Keratinocyte (primary cell): Measurements from ENCODE around the gene CLSTN1. TPM values are rescaled to one million over a fixed set of nuclear protein-coding genes. Genes with fewer than 3 reads are reported as not detected.

Source experiments
- DNase-seq: peaks from one replicate; pipeline ENCODE4 v3.0.0-alpha.2; 2011; ENCODE audit warnings: low read depth, missing footprints, low spot score
- FAIRE-seq: peaks from 2 replicates; lab custom pipeline; 2011; peaks lifted over from hg19 to GRCh38; lab: Jason Lieb, UNC
- H2AFZ ChIP-seq: 2 replicates; pipeline ENCODE4 v1.6.0; 2012; ENCODE audit warnings: low read length, control low read depth, inconsistent platforms; ENCODE audit not compliant: control insufficient read depth
- H3K27ac ChIP-seq: 2 replicates; pipeline ENCODE4 v1.5.1; 2011; ENCODE audit warnings: low read length; ENCODE audit not compliant: control insufficient read depth, insufficient read depth
- H3K27me3 ChIP-seq: 3 replicates; pipeline ENCODE4 v1.6.0; 2011; ENCODE audit warnings: low read length; ENCODE audit not compliant: control insufficient read depth, insufficient read depth; ENCODE audit errors: extremely low read depth
- H3K36me3 ChIP-seq, 2 experiments: 2 replicates in 1 of 2; 3 replicates in 1 of 2; pipeline ENCODE4 v1.5.1; 2011; ENCODE audit warnings: low read length in 2 of 2, mild to moderate bottlenecking in 1 of 2; ENCODE audit not compliant: control insufficient read depth in 2 of 2, insufficient read depth in 2 of 2; ENCODE audit errors: extremely low read depth in 1 of 2
- H3K4me1 ChIP-seq: 3 replicates; pipeline ENCODE4 v1.5.1; 2011; ENCODE audit warnings: low read length; ENCODE audit not compliant: control insufficient read depth, insufficient read depth; ENCODE audit errors: extremely low read depth
- H3K4me2 ChIP-seq: 3 replicates; pipeline ENCODE4 v1.6.0; 2011; ENCODE audit warnings: low read depth, low read length; ENCODE audit not compliant: control insufficient read depth, insufficient read depth; ENCODE audit errors: extremely low read depth
- H3K4me3 ChIP-seq, 3 experiments: fragments of 200-600 bp in 1 of 3; sonication (generic) in 1 of 3; 2 replicates in 2 of 3; 3 replicates in 1 of 3; pipeline ENCODE4 v1.5.1; 2011 to 2016; ENCODE audit warnings: low read length in 3 of 3, mild to moderate bottlenecking in 3 of 3, control low read depth in 2 of 3, inconsistent platforms in 1 of 3, low read depth in 1 of 3, mixed read lengths in 1 of 3, mixed run types in 1 of 3, moderate library complexity in 1 of 3; ENCODE audit not compliant: control insufficient read depth in 2 of 3, insufficient read depth in 2 of 3; ENCODE audit errors: extremely low read depth in 1 of 3
- H3K79me2 ChIP-seq: 2 replicates; pipeline ENCODE4 v1.6.0; 2012; ENCODE audit warnings: low read length; ENCODE audit not compliant: control insufficient read depth, insufficient read depth
- H3K9ac ChIP-seq: 3 replicates; pipeline ENCODE4 v1.6.0; 2011; ENCODE audit warnings: low read length; ENCODE audit not compliant: control insufficient read depth, insufficient read depth; ENCODE audit errors: extremely low read depth
- H3K9me1 ChIP-seq: 3 replicates; pipeline ENCODE4 v1.6.0; 2011; ENCODE audit warnings: low read length; ENCODE audit not compliant: control insufficient read depth, insufficient read depth; ENCODE audit errors: extremely low read depth
- H3K9me3 ChIP-seq: 2 replicates; pipeline ENCODE4 v1.5.1; 2012; ENCODE audit warnings: low read depth, low read length; ENCODE audit not compliant: control insufficient read depth
- H4K20me1 ChIP-seq: 3 replicates; pipeline ENCODE4 v1.6.0; 2011; ENCODE audit warnings: low read length; ENCODE audit not compliant: control insufficient read depth, insufficient read depth; ENCODE audit errors: extremely low read depth
- CTCF ChIP-seq, 3 experiments: IDR thresholded peaks in 1 of 3; conservative IDR thresholded peaks in 1 of 3; optimal IDR thresholded peaks in 1 of 3; 2 replicates in 2 of 3; 3 replicates in 1 of 3; pipeline versions ENCODE3 to v1.5.1; 2011; ENCODE audit warnings: low read length in 3 of 3, mild to moderate bottlenecking in 3 of 3, moderate library complexity in 2 of 3, control low read depth in 1 of 3, inconsistent platforms in 1 of 3; ENCODE audit not compliant: insufficient read depth in 2 of 3; ENCODE audit errors: extremely low read depth in 1 of 3
- EZH2 ChIP-seq: IDR thresholded peaks from one replicate; pipeline ENCODE4 v1.6.1; 2012; ENCODE audit warnings: inconsistent platforms, mild to moderate bottlenecking, low read length, moderate library complexity
- dilution Hi-C: fragments of 300-500 bp; cut with MboI; formaldehyde crosslinking; loops from one replicate; pipeline ENCODE4 v1.7.0; 2020; ENCODE audit warnings: low sequenced_read_pairs; ENCODE audit not compliant: extremely low pct_ligation_motif_present
- polyA plus RNA-seq, 5 experiments: library from polyadenylated mRNA; depleted of rRNA in 3 of 5; stranded (reverse) in 3 of 5; stranded (forward) in 1 of 5; unstranded in 1 of 5; fragments of >200 nt; gene quantifications; 1 replicate in 1 of 5; 2 replicates in 3 of 5; 3 replicates in 1 of 5; pipeline versions ENCODE4 v1.2.1 to v1.2.3, GENCODE V29; 2011 to 2012; ENCODE audit warnings: missing spikeins in 2 of 5, low read depth in 1 of 5, low replicate concordance in 1 of 5

The CLSTN1 gene
- polyA plus RNA-seq, 1 donor (not counting 4 experiments of a cell fraction or from before 2014, with no cell fraction given), result 90.3 TPM

GRCh38 chr1:9846611-9847171 is 22.9 kb upstream of the CLSTN1 start:
- H2AFZ ChIP-seq, result no peak overlapping the region
- DNase-seq (no peak), FAIRE-seq (no peak)
- no peak for TF ChIP-seq EZH2
- no peak for TF ChIP-seq CTCF (optimal IDR thresholded peaks at IDR 0.05 in 1 of 3, IDR thresholded peaks at IDR 0.05 in 1 of 3, conservative IDR thresholded peaks at IDR 0.05 in 1 of 3; ENCODE audit: extremely low read depth in 1 of 3, insufficient read depth in 2 of 3, low read length in 3 of 3)
- H3K4me2 ChIP-seq, result no peak overlapping the region
- no peak overlapping the region for H3K27ac ChIP-seq
- H4K20me1 ChIP-seq, result no peaks in the 10 kb centered on the region
- dilution Hi-C loops, result no loop called here
- no peak overlapping the region for H3K4me3 ChIP-seq
- peaks cover 32% of the 10 kb centered on the region for H3K4me1 ChIP-seq
- H3K79me2 ChIP-seq, result no peaks in the 10 kb centered on the region
- no peaks in the 10 kb centered on the region for H3K27me3 ChIP-seq
- H3K9me1 ChIP-seq, result no peaks in the 10 kb centered on the region
- peaks cover 8 to 11% of the 10 kb centered on the region in 2 experiments for H3K36me3 ChIP-seq
- no peak overlapping the region for H3K9ac ChIP-seq
- no peaks in the 10 kb centered on the region for H3K9me3 ChIP-seq

- Histone ChIP-seq H3K36me3 (peaks cover 6 to 11% of the 10 kb centered on the region in 2 experiments), H3K9me3 (peaks cover 4% of the 10 kb centered on the region), H4K20me1 (no peaks in the 10 kb centered on the region), H3K9me1 (no peaks in the 10 kb centered on the region), H3K4me2 (no peak overlapping the region), H3K27ac (no peak overlapping the region), H2AFZ (no peak overlapping the region), H3K4me3 (no peak overlapping the region), H3K79me2 (no peaks in the 10 kb centered on the region), H3K4me1 (peaks cover 37% of the 10 kb centered on the region), H3K9ac (no peak overlapping the region), H3K27me3 (no peaks in the 10 kb centered on the region)
- DNase-seq (no peak), FAIRE-seq (no peak)
- no peak for TF ChIP-seq EZH2
- no peak for TF ChIP-seq CTCF (optimal IDR thresholded peaks at IDR 0.05 in 1 of 3, IDR thresholded peaks at IDR 0.05 in 1 of 3, conservative IDR thresholded peaks at IDR 0.05 in 1 of 3; ENCODE audit: extremely low read depth in 1 of 3, insufficient read depth in 2 of 3, low read length in 3 of 3)
- dilution Hi-C loops, result no loop called here
These were observed 22.1 kb upstream of the CLSTN1 start for GRCh38 chr1:9845914-9846313.
